ENCODE measurements around the gene C2CD2.

GRCh38 chr21:41914358-41914757, 39.5 kb downstream of the C2CD2 start:
- no peak for TF ChIP-seq GATA2 (IDR thresholded peaks at IDR 0.05; ENCODE audit: low read depth, low read length)
- TF ChIP-seq GATA3 (IDR thresholded peaks at IDR 0.05; ENCODE audit: low read depth, low read length) = no peak

All from SH-SY5Y (cell line).